ENCODE data around the gene CDX1. TPM values are rescaled to one million over a fixed set of nuclear protein-coding genes. Genes with fewer than 3 reads are reported as not detected.

CDX1 gene
- total RNA-seq, 1 experiment from 2014 or later: not detected

- H3K4me2 ChIP-seq (ENCODE audit: low read length): no peak overlapping the region
- ChIA-PET POLR2A (ENCODE audit: unreplicated experiment) (interaction anchor here (0.7 kb wide), 1 partner anchor 10 kb away, joined by 3 read pairs; no protein-coding TSS in a partner anchor), CTCF (no interaction called here)
- no peaks in the 10 kb centered on the region for H3F3A ChIP-seq (ENCODE audit: low read length, unreplicated experiment)
- H3K9me2 ChIP-seq (replicated peaks; ENCODE audit: low read length): no peaks in the 10 kb centered on the region
- ATAC-seq (no peak), DNase-seq (no peak)
- H3K4me3 ChIP-seq (ENCODE audit: low read length): no peak overlapping the region
- H3K79me2 ChIP-seq (ENCODE audit: low read length): no peaks in the 10 kb centered on the region
- H2AFZ ChIP-seq (ENCODE audit: low read length): no peak overlapping the region
- no peaks in the 10 kb centered on the region for H3K36me3 ChIP-seq (ENCODE audit: low read depth, low read length)
- H3K27me3 ChIP-seq (ENCODE audit: low read length): no peaks in the 10 kb centered on the region
- no peaks in the 10 kb centered on the region for H4K20me1 ChIP-seq (ENCODE audit: low read length)
- H3K9me3 ChIP-seq (ENCODE audit: low read length): no peaks in the 10 kb centered on the region
- H3K9ac ChIP-seq (ENCODE audit: low read length): no peak overlapping the region
- H3K27ac ChIP-seq (ENCODE audit: low read length): no peak overlapping the region
- no TSS peak for BruUV-seq (replicated peaks)
- intact Hi-C loops (cut with micrococcal nuclease): no loop called here
- H3K4me1 ChIP-seq (ENCODE audit: insufficient read depth, low read length): no peaks in the 10 kb centered on the region
- TF ChIP-seq CTCF (conservative IDR thresholded peaks at IDR 0.05; ENCODE audit: low read depth, low read length) (no peak), EZH2phosphoT487 (IDR thresholded peaks at IDR 0.05; ENCODE audit: borderline replicate concordance, low read length) (no peak), EZH2 (IDR thresholded peaks at IDR 0.05; ENCODE audit: low read length, unreplicated experiment) (no peak)
These were observed 42.4 kb upstream of the CDX1 start for GRCh38 chr5:150124111-150124557.

GRCh38 chr5:150124596-150124995 lies 42.0 kb upstream of the CDX1 start:
- ChIA-PET POLR2A (ENCODE audit: unreplicated experiment) (no interaction called here), CTCF (no interaction called here)
- BruUV-seq (replicated peaks): no TSS peak

More at GRCh38 chr5:150124596-150124995, 42.0 kb upstream of the CDX1 start:
- H4K20me1 ChIP-seq (ENCODE audit: low read length): no peaks in the 10 kb centered on the region
- no peaks in the 10 kb centered on the region for H3K79me2 ChIP-seq (ENCODE audit: low read length)
- H3K4me2 ChIP-seq (ENCODE audit: low read length): no peak overlapping the region
- DNase-seq (no peak), ATAC-seq (no peak)
- no peak overlapping the region for H3K9ac ChIP-seq (ENCODE audit: low read length)
- peaks cover 3% of the 10 kb centered on the region; the same call in 1 of the 2 replicates for H3K4me1 ChIP-seq (ENCODE audit: insufficient read depth, low read length)
- H3K27me3 ChIP-seq (ENCODE audit: low read length): no peaks in the 10 kb centered on the region
- H3K36me3 ChIP-seq (ENCODE audit: low read depth, low read length): no peaks in the 10 kb centered on the region
- no peaks in the 10 kb centered on the region for H3K9me2 ChIP-seq (replicated peaks; ENCODE audit: low read length)
- H3F3A ChIP-seq (ENCODE audit: low read length, unreplicated experiment): no peaks in the 10 kb centered on the region
- H3K4me3 ChIP-seq (ENCODE audit: low read length): no peak overlapping the region
- TF ChIP-seq EZH2phosphoT487 (IDR thresholded peaks at IDR 0.05; ENCODE audit: borderline replicate concordance, low read length): no peak
- no peak for TF ChIP-seq CTCF (conservative IDR thresholded peaks at IDR 0.05; ENCODE audit: low read depth, low read length)
- no peak for TF ChIP-seq EZH2 (IDR thresholded peaks at IDR 0.05; ENCODE audit: low read length, unreplicated experiment)
- H2AFZ ChIP-seq (ENCODE audit: low read length): no peak overlapping the region
- H3K9me3 ChIP-seq (ENCODE audit: low read length): no peaks in the 10 kb centered on the region
- intact Hi-C loops (cut with micrococcal nuclease): no loop called here
- no peak overlapping the region for H3K27ac ChIP-seq (ENCODE audit: low read length)
